Neural progenitor cell (in vitro differentiated cells): Measurements from ENCODE around the gene ADRA2C.

ENCODE experiments used
- EZH2 ChIP-seq: fragments of 200-600 bp; sonication (generic); IDR thresholded peaks from 2 replicates; pipeline ENCODE4 v1.6.1; 2017; ENCODE audit warnings: antibody characterized with exemption, mild to moderate bottlenecking, moderate library complexity
- EZH2phosphoT487 ChIP-seq: fragments of 200-600 bp; sonication (generic); IDR thresholded peaks from 2 replicates; pipeline ENCODE4 v1.6.1; 2017; ENCODE audit warnings: antibody characterized with exemption
- TF ChIP-seq, protein P1 (sequence below): fragments of 200-600 bp; sonication (generic); IDR thresholded peaks from 2 replicates; pipeline ENCODE4 v1.5.1; 2017; ENCODE audit warnings: antibody characterized with exemption, mild to moderate bottlenecking

DNA sequence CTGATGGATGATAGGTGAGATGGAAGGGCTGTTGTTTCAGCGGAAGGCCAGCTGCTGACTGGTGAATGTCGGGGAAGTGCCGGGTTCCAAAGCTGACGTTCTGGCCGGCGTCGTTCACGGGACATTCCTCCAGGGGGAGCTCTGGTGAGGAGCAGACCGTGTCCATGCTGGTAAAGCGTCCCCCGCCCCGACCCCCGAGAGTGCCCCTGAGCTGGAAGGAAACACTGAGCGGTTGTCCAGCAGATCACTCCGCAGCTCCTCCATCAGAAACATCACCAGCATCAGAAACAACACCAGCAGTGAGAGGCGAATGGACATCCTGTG, 18.6 kb upstream of the ADRA2C start:
- TF ChIP-seq, protein P1, sequence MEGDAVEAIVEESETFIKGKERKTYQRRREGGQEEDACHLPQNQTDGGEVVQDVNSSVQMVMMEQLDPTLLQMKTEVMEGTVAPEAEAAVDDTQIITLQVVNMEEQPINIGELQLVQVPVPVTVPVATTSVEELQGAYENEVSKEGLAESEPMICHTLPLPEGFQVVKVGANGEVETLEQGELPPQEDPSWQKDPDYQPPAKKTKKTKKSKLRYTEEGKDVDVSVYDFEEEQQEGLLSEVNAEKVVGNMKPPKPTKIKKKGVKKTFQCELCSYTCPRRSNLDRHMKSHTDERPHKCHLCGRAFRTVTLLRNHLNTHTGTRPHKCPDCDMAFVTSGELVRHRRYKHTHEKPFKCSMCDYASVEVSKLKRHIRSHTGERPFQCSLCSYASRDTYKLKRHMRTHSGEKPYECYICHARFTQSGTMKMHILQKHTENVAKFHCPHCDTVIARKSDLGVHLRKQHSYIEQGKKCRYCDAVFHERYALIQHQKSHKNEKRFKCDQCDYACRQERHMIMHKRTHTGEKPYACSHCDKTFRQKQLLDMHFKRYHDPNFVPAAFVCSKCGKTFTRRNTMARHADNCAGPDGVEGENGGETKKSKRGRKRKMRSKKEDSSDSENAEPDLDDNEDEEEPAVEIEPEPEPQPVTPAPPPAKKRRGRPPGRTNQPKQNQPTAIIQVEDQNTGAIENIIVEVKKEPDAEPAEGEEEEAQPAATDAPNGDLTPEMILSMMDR, result peak; percentile 62
- TF ChIP-seq EZH2phosphoT487 (no peak), EZH2 (no peak)
